Stomach smooth muscle (tissue), 2 donors: ENCODE results near the gene PNLIPRP2.

ENCODE experiments used
- H3K27ac ChIP-seq: one replicate; pipeline ENCODE4 v1.7.0; 2013; ENCODE audit warnings: mild to moderate bottlenecking, low read length, inconsistent platforms
- H3K27me3 ChIP-seq, 2 donors: one replicate each; pipeline ENCODE4 v1.7.0; 2013; ENCODE audit warnings: low read length in 2 of 2; ENCODE audit not compliant: insufficient read depth in 2 of 2, control insufficient read depth in 1 of 2
- H3K36me3 ChIP-seq, 2 donors: one replicate each; pipeline ENCODE4 v1.7.0; 2013; ENCODE audit warnings: low read length in 2 of 2; ENCODE audit not compliant: control insufficient read depth in 2 of 2, insufficient read depth in 2 of 2
- H3K4me1 ChIP-seq: one replicate; pipeline ENCODE4 v1.7.0; 2013; ENCODE audit warnings: low read length; ENCODE audit not compliant: control insufficient read depth, insufficient read depth
- H3K4me3 ChIP-seq, 2 donors: one replicate each; pipeline ENCODE4 v1.7.0; 2013; ENCODE audit warnings: low read length in 2 of 2
- H3K9ac ChIP-seq, 2 donors: one replicate each; pipeline ENCODE4 v1.7.0; 2013; ENCODE audit warnings: low read length in 2 of 2, mild to moderate bottlenecking in 1 of 2
- H3K9me3 ChIP-seq, 2 donors: one replicate each; pipeline ENCODE4 v1.7.0; 2013; ENCODE audit warnings: low read length in 2 of 2; ENCODE audit not compliant: control insufficient read depth in 2 of 2
- donor health status: healthy.
- donor health status: Pancreatic carcinoma.

PNLIPRP2 gene

GRCh38 chr10:116632596-116633215 lies 12.0 kb downstream of the PNLIPRP2 start:
- Histone ChIP-seq H3K9me3 (no peaks in the 10 kb centered on the region), H3K9ac (no peak overlapping the region), H3K27me3 (peaks cover 0 to 1% of the 10 kb centered on the region in 2 donors)

GRCh38 chr10:116633216-116633600 lies 12.5 kb downstream of the PNLIPRP2 start:
- no peaks in the 10 kb centered on the region for H3K4me1 ChIP-seq
- no peaks in the 10 kb centered on the region for H3K9me3 ChIP-seq
- H3K27me3 ChIP-seq, result no peaks in the 10 kb centered on the region
- no peaks in the 10 kb centered on the region for H3K36me3 ChIP-seq
- no peak overlapping the region for H3K9ac ChIP-seq
- H3K27ac ChIP-seq, result no peak overlapping the region
- H3K4me3 ChIP-seq, result no peak overlapping the region

More at GRCh38 chr10:116632596-116633215, 12.0 kb downstream of the PNLIPRP2 start:
- H3K4me1 ChIP-seq, result no peaks in the 10 kb centered on the region
- no peaks in the 10 kb centered on the region for H3K36me3 ChIP-seq
- no peak overlapping the region for H3K27ac ChIP-seq
- H3K4me3 ChIP-seq, result no peak overlapping the region

GRCh38 chr10:116634126-116634975 lies 13.6 kb downstream of the PNLIPRP2 start:
- Histone ChIP-seq H3K27me3 (no peaks in the 10 kb centered on the region), H3K27ac (no peak overlapping the region), H3K9ac (no peak overlapping the region), H3K9me3 (no peaks in the 10 kb centered on the region), H3K4me1 (no peaks in the 10 kb centered on the region), H3K4me3 (no peak overlapping the region), H3K36me3 (no peaks in the 10 kb centered on the region)

GRCh38 chr10:116636385-116636784 lies 15.6 kb downstream of the PNLIPRP2 start:
- H3K9ac ChIP-seq, result no peak overlapping the region
- H3K9me3 ChIP-seq, result peaks cover 0 to 2% of the 10 kb centered on the region in 2 donors
- H3K27ac ChIP-seq, result no peak overlapping the region
- H3K4me3 ChIP-seq, result no peak overlapping the region
- no peaks in the 10 kb centered on the region for H3K4me1 ChIP-seq
- H3K27me3 ChIP-seq, result no peaks in the 10 kb centered on the region
- H3K36me3 ChIP-seq, result no peaks in the 10 kb centered on the region

- H3K4me1 ChIP-seq, result no peaks in the 10 kb centered on the region
- no peak overlapping the region for H3K27ac ChIP-seq
- no peak overlapping the region for H3K9ac ChIP-seq
- no peaks in the 10 kb centered on the region for H3K36me3 ChIP-seq
- H3K9me3 ChIP-seq, result peaks cover 0 to 2% of the 10 kb centered on the region in 2 donors
- H3K27me3 ChIP-seq, result no peaks in the 10 kb centered on the region
- no peak overlapping the region for H3K4me3 ChIP-seq
Observed at GRCh38 chr10:116636976-116637375, 16.2 kb downstream of the PNLIPRP2 start.

- Histone ChIP-seq H3K27me3 (no peaks in the 10 kb centered on the region), H3K4me1 (no peaks in the 10 kb centered on the region), H3K36me3 (no peaks in the 10 kb centered on the region), H3K4me3 (no peak overlapping the region), H3K27ac (no peak overlapping the region), H3K9me3 (peaks cover 0 to 2% of the 10 kb centered on the region in 2 donors), H3K9ac (no peak overlapping the region)
Observed at GRCh38 chr10:116637830-116638229, 17.1 kb downstream of the PNLIPRP2 start.

GRCh38 chr10:116646502-116646901 lies 25.7 kb downstream of the PNLIPRP2 start:
- H3K4me3 ChIP-seq, result no peak overlapping the region
- no peaks in the 10 kb centered on the region for H3K4me1 ChIP-seq
- no peaks in the 10 kb centered on the region for H3K36me3 ChIP-seq
- no peak overlapping the region for H3K9ac ChIP-seq
- no peaks in the 10 kb centered on the region for H3K27me3 ChIP-seq
- no peaks in the 10 kb centered on the region for H3K9me3 ChIP-seq
- H3K27ac ChIP-seq, result no peak overlapping the region

GRCh38 chr10:116648903-116649302 lies 28.1 kb downstream of the PNLIPRP2 start:
- Histone ChIP-seq H3K4me1 (no peaks in the 10 kb centered on the region), H3K9ac (no peak overlapping the region), H3K9me3 (no peaks in the 10 kb centered on the region), H3K27me3 (no peaks in the 10 kb centered on the region), H3K4me3 (no peak overlapping the region), H3K36me3 (no peaks in the 10 kb centered on the region), H3K27ac (no peak overlapping the region)

GRCh38 chr10:116653885-116654284 lies 33.1 kb downstream of the PNLIPRP2 start:
- H3K4me3 ChIP-seq, result no peak overlapping the region
- H3K9ac ChIP-seq, result no peak overlapping the region
- H3K27ac ChIP-seq, result no peak overlapping the region
- no peaks in the 10 kb centered on the region for H3K36me3 ChIP-seq
- H3K27me3 ChIP-seq, result peaks cover 0 to 6% of the 10 kb centered on the region in 2 donors
- H3K4me1 ChIP-seq, result no peaks in the 10 kb centered on the region
- no peaks in the 10 kb centered on the region for H3K9me3 ChIP-seq

- H3K4me1 ChIP-seq, result no peaks in the 10 kb centered on the region
- H3K9ac ChIP-seq, result no peak overlapping the region
- peaks cover 0 to 6% of the 10 kb centered on the region in 2 donors for H3K27me3 ChIP-seq
- no peaks in the 10 kb centered on the region for H3K36me3 ChIP-seq
- H3K27ac ChIP-seq, result no peak overlapping the region
- no peak overlapping the region for H3K4me3 ChIP-seq
- no peaks in the 10 kb centered on the region for H3K9me3 ChIP-seq
Observed at GRCh38 chr10:116654816-116655215, 34.1 kb downstream of the PNLIPRP2 start.

- no peaks in the 10 kb centered on the region for H3K4me1 ChIP-seq
- no peak overlapping the region for H3K27ac ChIP-seq
- no peaks in the 10 kb centered on the region for H3K36me3 ChIP-seq
- no peaks in the 10 kb centered on the region for H3K9me3 ChIP-seq
- H3K27me3 ChIP-seq, result peaks cover 0 to 6% of the 10 kb centered on the region in 2 donors
- H3K9ac ChIP-seq, result no peak overlapping the region
- H3K4me3 ChIP-seq, result no peak overlapping the region
Observed at GRCh38 chr10:116655568-116655967, 34.8 kb downstream of the PNLIPRP2 start.
